PC-9 (cell line): ENCODE measurements around the gene R3HDML.

Experiments used
- EZH2 ChIP-seq: fragments of 200-600 bp; sonication (generic); IDR thresholded peaks from 2 replicates; pipeline ENCODE4 v1.8.0; 2017; ENCODE audit warnings: antibody characterized with exemption, low read depth
- TF ChIP-seq, protein P1 (sequence below): fragments of 200-600 bp; sonication (generic); conservative IDR thresholded peaks from 2 replicates; pipeline ENCODE4 v1.6.1; 2017; ENCODE audit warnings: mixed run types, antibody characterized with exemption, mild to moderate bottlenecking, moderate library complexity

DNA sequence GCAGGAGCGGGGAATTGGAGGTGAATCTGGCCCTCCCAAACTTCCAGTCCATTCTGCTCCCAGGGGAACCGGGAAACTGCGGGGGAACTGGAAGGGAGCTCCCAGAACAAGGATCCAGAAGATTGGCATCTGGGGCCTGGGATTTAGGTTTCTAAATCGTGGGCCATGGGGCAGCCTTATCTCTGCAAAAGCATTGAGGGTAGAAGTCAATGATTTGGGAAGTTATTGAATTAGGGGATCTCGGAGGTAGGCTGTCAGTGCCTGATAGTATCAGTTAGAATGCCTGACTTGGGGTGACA is 63.8 kb downstream of the R3HDML start:
- TF ChIP-seq, protein P1, sequence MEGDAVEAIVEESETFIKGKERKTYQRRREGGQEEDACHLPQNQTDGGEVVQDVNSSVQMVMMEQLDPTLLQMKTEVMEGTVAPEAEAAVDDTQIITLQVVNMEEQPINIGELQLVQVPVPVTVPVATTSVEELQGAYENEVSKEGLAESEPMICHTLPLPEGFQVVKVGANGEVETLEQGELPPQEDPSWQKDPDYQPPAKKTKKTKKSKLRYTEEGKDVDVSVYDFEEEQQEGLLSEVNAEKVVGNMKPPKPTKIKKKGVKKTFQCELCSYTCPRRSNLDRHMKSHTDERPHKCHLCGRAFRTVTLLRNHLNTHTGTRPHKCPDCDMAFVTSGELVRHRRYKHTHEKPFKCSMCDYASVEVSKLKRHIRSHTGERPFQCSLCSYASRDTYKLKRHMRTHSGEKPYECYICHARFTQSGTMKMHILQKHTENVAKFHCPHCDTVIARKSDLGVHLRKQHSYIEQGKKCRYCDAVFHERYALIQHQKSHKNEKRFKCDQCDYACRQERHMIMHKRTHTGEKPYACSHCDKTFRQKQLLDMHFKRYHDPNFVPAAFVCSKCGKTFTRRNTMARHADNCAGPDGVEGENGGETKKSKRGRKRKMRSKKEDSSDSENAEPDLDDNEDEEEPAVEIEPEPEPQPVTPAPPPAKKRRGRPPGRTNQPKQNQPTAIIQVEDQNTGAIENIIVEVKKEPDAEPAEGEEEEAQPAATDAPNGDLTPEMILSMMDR, result no peak
- no peak for TF ChIP-seq EZH2
